GM21619 (cell line): ENCODE data around the gene GRIK3.
"Not testable (repeated sequence)": the region's sequence is repeated elsewhere in the genome, so short reads cannot be mapped to it uniquely, and the experiment has no call there.

Source experiments
- ATAC-seq: cut with Tn5 transposase; IDR thresholded peaks from one replicate; pipeline ENCODE4 v1.9.1; 2021; ENCODE audit not compliant: unreplicated experiment

The GRIK3 gene

DNA sequence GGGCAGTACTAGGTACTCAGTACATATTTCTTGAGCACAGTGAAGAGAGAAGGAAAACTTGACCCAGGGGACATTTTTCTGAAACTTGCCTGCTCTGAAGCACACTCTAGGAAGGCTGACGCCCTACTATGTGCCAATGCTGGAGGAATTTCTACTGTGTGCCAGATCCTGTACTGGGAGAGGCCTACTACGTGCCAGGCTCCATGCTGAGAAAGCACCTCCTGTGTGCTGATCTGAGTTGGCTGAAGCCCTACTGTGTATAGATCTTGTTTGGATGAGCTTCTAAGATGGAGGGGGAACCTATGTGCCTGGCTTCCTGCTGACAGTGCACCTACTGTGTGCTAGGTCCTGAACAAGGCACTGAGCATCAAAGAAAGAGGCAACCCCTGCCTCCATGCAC lies 86.2 kb downstream of the GRIK3 start:
- ATAC-seq, result no peak

GRCh38 chr1:36947384-36947783 lies 86.9 kb downstream of the GRIK3 start:
- ATAC-seq, result no peak

GRCh38 chr1:36944883-36945282 lies 89.4 kb downstream of the GRIK3 start:
- ATAC-seq, result no peak

- no peak for ATAC-seq
Observed at GRCh38 chr1:36942148-36942547, 92.2 kb downstream of the GRIK3 start.

GRCh38 chr1:36941316-36941978 lies 92.9 kb downstream of the GRIK3 start:
- no peak for ATAC-seq

- ATAC-seq, result no peak
Observed at GRCh38 chr1:36938819-36939218, 95.5 kb downstream of the GRIK3 start.

GRCh38 chr1:36937371-36937770 lies 96.9 kb downstream of the GRIK3 start:
- ATAC-seq, result no peak

DNA sequence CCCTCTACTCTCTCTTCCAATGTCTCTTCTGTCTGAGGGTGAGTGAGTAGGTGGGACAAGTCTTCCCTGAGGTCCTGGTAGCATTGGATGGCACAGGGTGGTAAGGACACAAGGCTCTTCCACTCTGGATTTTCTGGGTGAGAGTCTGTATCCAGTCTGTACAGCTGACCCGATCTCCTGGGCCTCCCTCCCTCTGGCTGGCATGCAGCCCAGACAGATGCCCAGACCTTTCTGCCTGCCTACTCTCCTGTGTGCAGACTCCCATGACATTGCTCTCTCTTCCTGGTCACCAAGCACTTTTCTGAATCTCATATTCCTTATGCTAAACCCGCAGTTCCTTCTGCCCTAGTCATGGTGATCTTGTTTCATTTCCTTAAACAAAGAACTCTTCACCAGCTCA lies 100.3 kb downstream of the GRIK3 start:
- no peak for ATAC-seq

DNA sequence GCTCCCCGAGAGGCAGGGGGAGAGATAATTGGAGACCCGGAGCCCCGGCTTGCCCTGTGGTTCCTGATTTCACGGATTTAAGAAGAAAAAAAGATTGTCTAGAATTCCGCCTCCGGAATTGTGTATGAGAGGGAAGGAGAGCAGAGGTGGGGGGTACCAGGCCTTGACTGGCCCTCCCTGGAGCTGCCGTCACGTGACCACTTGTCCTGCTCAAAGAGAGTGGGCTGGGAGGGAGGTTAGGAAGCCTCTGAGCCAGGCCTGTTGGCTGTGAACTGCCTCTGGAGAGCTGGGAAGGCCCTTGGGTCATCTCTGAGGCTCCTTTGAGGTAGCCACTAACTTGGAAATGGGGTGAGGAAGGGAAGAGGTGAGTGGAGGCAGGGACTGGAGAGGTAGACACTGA lies 106.5 kb downstream of the GRIK3 start:
- no peak for ATAC-seq

GRCh38 chr1:36925251-36925650 lies 109.1 kb downstream of the GRIK3 start:
- no peak for ATAC-seq

DNA sequence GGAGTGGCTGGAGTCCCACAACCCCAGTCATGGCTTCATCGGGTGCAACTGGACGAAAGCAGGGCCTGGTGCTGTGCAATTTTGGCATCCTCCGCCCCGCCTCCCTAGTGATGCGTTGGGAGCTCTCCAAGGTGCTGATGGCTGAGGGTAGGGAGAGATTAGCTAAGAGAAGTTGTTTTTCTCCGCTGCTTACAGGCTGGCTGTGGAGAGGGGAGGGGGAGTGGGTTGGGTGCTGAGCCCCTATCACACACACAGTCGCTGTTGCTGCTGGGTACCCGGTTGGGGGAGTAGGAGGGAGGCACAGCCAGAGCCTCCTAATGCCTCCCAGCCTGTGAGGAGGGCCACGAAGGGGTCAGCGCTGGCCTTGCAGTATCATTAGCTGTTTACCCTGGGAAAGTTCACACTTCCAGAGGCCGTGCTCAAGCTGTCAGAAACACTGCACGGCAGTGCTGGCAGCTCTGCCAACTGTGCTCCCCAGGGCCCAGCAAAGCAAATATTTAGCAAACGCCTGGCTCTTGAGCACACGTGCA lies 110.0 kb downstream of the GRIK3 start:
- ATAC-seq, result no peak

GRCh38 chr1:36922593-36923426 lies 111.5 kb downstream of the GRIK3 start:
- no peak for ATAC-seq

DNA sequence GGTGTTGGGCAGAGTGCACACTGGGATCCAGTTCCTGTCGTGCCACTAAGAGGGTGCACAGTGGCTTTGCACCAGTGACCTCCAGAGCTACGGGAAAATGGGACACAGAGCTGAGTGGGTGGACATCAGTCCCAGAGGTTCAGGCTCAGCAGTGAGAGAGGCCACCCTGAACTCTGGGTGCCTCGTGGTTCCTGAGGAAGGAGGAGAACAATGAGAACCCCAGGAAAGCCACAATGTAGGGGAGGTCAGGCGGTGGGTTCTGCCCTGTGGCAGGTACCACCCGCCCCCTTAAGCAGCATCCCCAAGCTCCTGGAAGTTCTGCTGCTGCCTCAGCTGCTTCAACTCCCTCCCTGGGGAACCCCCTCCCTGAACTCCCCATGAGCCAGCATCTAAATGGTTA lies 112.2 kb downstream of the GRIK3 start:
- ATAC-seq, result no peak

- no peak for ATAC-seq
Observed at GRCh38 chr1:36920801-36921405, 113.4 kb downstream of the GRIK3 start.

GRCh38 chr1:36920371-36920770 lies 113.9 kb downstream of the GRIK3 start:
- ATAC-seq, result no peak

DNA sequence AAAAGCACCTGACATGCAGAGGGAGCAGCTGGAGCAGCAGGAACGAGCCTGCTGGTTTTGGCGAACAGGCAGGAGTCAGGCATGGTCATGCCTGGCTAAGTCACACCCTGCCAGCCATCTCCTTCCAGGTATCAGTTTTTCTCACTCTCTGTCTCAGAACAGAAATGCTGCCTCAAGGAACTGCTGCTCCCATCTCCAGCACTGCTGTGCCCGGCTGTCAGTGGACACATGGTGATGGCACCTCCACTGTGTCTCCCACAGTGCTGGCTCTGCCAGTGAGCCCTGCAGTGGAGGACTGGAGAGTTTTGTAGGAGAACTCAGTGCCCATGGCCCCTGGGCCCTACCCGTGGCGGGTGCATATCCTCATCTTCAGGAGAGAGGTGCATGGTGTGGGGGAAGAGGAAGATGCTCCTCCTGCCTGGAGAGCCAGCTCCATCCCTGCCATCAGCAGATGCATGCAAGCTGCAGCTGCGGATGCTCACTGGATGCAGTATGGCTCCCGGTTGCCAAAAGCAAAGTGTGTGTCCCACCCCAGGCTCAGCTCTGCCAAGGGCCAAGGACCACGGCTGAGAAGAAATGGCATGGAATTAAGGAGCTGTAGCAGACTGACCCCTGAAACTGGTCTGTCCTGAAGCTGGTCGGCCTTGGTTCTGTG lies 114.7 kb downstream of the GRIK3 start:
- ATAC-seq, result no peak

DNA sequence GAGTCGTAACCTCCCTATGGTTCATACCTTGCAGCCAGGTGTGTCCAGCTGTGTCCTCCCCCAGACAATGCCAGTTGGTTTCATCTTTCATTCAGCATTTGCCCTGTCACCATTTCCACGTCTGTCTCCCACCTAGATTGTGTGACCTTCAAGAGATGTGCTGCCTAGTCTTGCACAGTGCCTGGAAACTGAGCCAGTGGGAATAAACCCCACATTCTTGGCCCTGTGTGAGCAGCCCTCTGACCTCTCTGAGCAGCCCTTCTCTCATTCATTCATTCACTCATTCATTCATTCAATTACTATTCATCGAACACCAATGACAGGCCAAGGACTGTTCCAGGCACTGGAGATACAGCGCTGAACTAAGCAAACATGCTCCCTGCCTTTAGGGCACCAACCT lies 115.7 kb downstream of the GRIK3 start:
- ATAC-seq, result no peak

- ATAC-seq, result not testable (repeated sequence)
Observed at GRCh38 chr1:36916542-36916941, 117.8 kb downstream of the GRIK3 start.

GRCh38 chr1:36913484-36914060 lies 120.7 kb downstream of the GRIK3 start:
- ATAC-seq, result no peak

DNA sequence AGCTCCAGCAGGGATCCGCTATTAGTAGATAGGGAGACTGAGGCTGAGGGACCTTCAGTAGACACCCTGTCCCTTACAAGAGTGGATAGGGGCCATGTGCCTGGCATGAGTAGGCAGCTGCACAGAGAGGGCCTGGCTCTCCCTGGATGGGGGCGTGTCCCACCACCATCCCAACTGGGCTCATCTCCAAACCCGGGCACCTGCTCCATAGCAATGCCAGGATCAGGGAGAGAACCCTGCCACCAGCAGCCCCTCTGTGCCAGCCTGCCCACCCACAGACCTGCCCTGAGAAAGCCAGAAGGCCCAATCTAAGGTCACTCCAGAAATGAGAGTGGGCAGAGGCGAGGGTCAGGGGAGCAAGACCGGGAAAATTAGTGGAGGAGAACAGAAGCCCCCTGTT lies 121.3 kb downstream of the GRIK3 start:
- no peak for ATAC-seq

DNA sequence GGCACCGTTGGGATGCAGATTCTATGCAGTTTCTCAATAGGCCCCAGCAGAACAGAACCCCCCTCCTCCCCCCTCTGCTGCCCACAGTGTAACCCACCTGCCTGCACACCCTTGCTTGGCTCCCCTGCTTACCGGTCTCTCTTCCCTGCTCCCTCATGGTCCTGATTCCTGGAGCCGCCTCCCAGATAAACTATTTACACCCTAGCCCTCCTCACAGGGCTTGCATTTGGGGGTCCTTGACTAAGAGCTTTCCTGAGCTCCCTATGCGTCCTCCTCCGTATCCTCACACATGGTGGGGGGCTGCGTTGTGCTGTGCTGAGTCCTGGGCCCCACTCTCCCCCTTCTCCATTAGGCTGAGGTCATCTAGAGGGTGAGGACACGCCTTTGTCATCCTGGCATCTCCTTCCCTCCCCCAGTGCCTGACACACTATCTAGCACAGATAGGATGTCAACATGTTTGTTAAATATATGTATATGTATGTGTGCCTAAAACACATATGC lies 121.9 kb downstream of the GRIK3 start:
- no peak for ATAC-seq
